GM12873 (cell line): ENCODE measurements around the gene MAF.

Source experiments
- TF ChIP-seq, protein P1 (sequence below): IDR thresholded peaks from 2 replicates; pipeline ENCODE4 v1.5.1; 2012; ENCODE audit warnings: low read depth, mild to moderate bottlenecking, moderate library complexity, low read length, control low read depth; ENCODE audit not compliant: insufficient read depth; ENCODE audit errors: missing control alignments

MAF gene

DNA sequence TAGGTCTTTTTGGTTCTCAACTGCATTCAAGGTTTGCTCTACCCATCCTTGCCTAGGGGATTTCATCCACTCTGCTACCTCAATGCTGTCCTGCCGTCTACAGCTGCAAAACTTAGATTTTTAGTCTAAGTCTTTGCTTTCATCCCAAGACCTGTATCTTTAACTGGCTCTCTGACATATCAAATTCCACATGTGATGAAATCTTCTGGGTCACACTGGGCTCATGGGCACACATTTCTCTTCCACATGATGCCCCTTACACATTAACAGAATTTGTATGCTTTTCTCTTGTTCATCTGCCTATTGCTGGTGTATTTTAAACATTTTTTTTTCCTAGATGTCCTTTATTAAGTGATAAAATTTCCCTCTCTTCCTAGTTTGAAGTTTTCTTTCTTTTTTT lies 39.6 kb downstream of the MAF start:
- TF ChIP-seq, protein P1, sequence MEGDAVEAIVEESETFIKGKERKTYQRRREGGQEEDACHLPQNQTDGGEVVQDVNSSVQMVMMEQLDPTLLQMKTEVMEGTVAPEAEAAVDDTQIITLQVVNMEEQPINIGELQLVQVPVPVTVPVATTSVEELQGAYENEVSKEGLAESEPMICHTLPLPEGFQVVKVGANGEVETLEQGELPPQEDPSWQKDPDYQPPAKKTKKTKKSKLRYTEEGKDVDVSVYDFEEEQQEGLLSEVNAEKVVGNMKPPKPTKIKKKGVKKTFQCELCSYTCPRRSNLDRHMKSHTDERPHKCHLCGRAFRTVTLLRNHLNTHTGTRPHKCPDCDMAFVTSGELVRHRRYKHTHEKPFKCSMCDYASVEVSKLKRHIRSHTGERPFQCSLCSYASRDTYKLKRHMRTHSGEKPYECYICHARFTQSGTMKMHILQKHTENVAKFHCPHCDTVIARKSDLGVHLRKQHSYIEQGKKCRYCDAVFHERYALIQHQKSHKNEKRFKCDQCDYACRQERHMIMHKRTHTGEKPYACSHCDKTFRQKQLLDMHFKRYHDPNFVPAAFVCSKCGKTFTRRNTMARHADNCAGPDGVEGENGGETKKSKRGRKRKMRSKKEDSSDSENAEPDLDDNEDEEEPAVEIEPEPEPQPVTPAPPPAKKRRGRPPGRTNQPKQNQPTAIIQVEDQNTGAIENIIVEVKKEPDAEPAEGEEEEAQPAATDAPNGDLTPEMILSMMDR, result no peak

DNA sequence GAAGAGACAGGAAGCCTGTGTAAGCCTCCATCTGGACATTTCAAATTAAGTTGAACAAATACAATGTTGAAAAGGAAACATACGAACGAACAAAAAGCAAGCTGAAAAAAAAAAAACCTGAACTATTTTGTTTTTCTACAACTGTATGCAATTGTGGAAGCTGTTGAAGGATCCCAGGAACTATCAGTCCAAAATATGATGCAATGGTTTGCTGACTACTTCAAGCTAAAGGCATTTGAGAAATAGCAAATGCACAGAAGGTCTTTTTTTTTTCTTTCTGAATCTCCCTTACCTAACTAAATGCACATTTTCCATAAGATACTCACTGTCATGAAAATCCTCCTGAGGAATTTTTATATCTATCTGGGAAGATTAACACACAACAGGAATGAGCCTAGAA lies 40.2 kb downstream of the MAF start:
- TF ChIP-seq, protein P1, result no peak

DNA sequence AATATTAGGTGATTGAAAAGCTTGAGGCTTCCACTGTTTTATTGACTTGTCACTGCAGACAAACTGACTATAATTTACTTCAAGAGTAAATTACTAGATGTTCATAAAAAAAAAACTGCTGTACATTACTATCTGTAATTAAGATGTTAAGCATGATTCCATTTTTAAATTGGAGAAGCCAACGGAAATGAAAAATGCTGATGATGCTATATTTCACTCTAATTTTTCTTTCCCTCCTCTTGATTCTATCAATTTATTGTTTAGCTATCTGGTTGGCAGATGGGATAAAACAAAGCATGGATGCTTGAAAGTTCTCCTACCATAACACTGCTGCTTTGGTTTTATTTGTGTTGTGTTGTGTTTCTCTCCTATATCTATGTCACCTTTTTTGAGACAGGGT lies 41.0 kb downstream of the MAF start:
- TF ChIP-seq, protein P1, result no peak

DNA sequence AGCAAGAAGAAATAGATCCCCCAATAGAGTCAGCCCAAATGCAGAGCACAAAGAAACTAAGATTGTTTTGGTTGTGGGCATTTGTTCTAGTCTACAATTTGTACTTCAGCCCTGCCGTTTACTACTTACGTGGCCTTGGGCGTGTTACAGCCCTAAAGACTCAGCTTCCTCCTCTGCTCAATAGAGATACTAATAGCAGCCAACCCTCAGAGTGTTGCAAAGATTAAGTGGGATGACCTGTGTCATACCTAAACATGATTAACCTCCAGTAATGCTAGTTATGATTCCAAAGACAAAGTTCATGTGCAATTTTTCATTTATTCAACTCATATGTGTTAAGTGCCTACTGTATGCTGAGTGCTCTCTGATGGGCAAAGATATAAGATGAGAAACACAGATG lies 43.1 kb downstream of the MAF start:
- TF ChIP-seq, protein P1, result no peak

DNA sequence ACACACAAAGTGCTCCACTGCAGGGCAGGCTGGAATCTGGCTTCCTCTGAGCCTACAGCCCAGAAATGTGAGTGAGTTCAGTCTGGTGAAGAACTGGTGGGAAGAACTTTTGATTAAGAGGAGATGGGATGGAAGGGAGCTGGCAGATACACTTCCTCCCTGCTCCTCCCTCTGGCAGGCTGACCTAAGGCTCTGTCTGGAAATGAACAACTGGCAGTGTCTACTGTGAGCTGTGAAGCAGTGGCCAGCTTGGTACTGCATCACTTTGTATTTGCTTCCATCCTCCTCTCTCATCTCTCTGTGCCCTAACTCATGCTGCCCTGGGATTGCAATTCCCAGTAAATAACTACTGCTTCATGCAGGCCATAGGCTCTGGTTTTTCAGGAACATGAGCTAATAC lies 45.6 kb downstream of the MAF start:
- TF ChIP-seq, protein P1, result no peak

DNA sequence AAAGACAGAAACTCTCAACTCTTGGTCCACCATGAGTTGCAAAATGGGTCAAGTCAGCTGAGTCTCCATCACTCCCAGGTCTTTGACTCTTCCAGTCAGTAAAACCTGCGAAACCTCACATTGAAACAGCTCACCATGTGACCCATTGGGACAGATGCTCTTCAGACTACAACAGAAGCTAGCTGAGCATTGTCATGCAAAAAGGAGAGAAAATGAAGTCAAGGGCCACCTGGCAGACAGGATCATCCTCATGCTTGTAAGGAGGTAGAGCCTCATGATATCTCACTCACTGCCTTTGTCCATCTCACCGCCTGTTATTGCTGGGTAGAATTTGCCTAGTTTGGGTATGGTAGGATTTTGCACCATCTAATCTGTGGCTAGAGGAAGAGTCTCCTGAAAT lies 50.2 kb downstream of the MAF start:
- TF ChIP-seq, protein P1, result no peak

DNA sequence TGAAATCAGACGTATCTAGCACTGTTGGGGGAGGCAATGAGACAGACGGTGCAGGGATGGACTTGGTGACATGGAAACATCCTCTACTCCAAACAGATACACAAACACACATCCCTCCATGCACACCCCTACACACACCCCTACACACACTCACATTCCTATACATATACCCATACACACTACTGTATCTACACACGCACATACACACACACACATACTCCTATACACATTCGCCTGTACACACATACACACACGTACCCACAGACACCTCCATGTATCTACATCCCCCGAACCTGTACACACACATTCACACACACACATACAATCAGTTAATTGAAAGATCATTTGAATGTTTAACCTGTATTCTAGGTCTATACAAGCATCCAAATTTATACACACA lies 53.5 kb downstream of the MAF start:
- TF ChIP-seq, protein P1, result no peak
